SK-N-MC (cell line): ENCODE measurements around the gene GPR155.
"Not testable (repeated sequence)": the region's sequence is repeated elsewhere in the genome, so short reads cannot be mapped to it uniquely, and the experiment has no call there.

Source experiments
- DNase-seq: peaks from one replicate; pipeline ENCODE4 v3.0.0-alpha.2; 2011; ENCODE audit warnings: low read depth, low spot score
- H3K27ac ChIP-seq: fragments of 200-600 bp; sonication (generic); 2 replicates; pipeline ENCODE4 v1.5.1; 2016; ENCODE audit warnings: mixed run types
- H3K36me3 ChIP-seq: fragments of 200-600 bp; sonication (generic); 2 replicates; pipeline ENCODE4 v1.6.1; 2017; ENCODE audit warnings: antibody characterized with exemption, low read length, mixed read lengths; ENCODE audit not compliant: insufficient read depth
- H3K4me3 ChIP-seq: fragments of 200-600 bp; sonication (generic); 2 replicates; pipeline ENCODE4 v1.5.1; 2016
- H3K9ac ChIP-seq: fragments of 200-600 bp; sonication (generic); 2 replicates; pipeline ENCODE4 v1.8.0; 2017; ENCODE audit warnings: mixed run types, mixed read lengths; ENCODE audit not compliant: insufficient read length
- H3K9me3 ChIP-seq: fragments of 200-600 bp; sonication (generic); 2 replicates; pipeline ENCODE4 v1.6.1; 2017; ENCODE audit warnings: low read depth, mild to moderate bottlenecking, antibody characterized with exemption, low read length, moderate library complexity, mixed read lengths
- EZH2 ChIP-seq: fragments of 200-600 bp; sonication (generic); IDR thresholded peaks from one replicate; pipeline ENCODE4 v1.6.1; 2017; ENCODE audit warnings: antibody characterized with exemption
- FOXP2 ChIP-seq: optimal IDR thresholded peaks from 2 replicates; pipeline ENCODE3; 2011; ENCODE audit warnings: mild to moderate bottlenecking, moderate library complexity; ENCODE audit not compliant: insufficient read depth; ENCODE audit errors: extremely low read length, control extremely low read depth
- POLR2AphosphoS5 ChIP-seq: IDR thresholded peaks from 2 replicates; pipeline ENCODE4 v1.6.1; 2012; ENCODE audit warnings: mild to moderate bottlenecking, low read depth, low read length, borderline replicate concordance

The GPR155 gene

GRCh38 chr2:174436351-174436750 lies 50.5 kb downstream of the GPR155 start:
- DNase-seq: no peak
- Histone ChIP-seq H3K36me3 (no peaks in the 10 kb centered on the region), H3K4me3 (no peak overlapping the region), H3K9ac (no peak overlapping the region), H3K27ac (no peak overlapping the region), H3K9me3 (no peaks in the 10 kb centered on the region)
- TF ChIP-seq EZH2: no peak
- TF ChIP-seq POLR2AphosphoS5: no peak
- no peak for TF ChIP-seq FOXP2

GRCh38 chr2:174431902-174432301 lies 54.9 kb downstream of the GPR155 start:
- H3K4me3 ChIP-seq: no peak overlapping the region
- no peak for DNase-seq
- no peaks in the 10 kb centered on the region for H3K9me3 ChIP-seq
- no peak overlapping the region for H3K9ac ChIP-seq
- TF ChIP-seq FOXP2: no peak
- no peak for TF ChIP-seq EZH2
- no peak for TF ChIP-seq POLR2AphosphoS5
- H3K27ac ChIP-seq: no peak overlapping the region
- peaks cover 10% of the 10 kb centered on the region; the same call in 1 of the 2 replicates for H3K36me3 ChIP-seq

- TF ChIP-seq FOXP2 (no peak), POLR2AphosphoS5 (no peak), EZH2 (no peak)
- H3K4me3 ChIP-seq: no peak overlapping the region
- no peak for DNase-seq
- no peaks in the 10 kb centered on the region for H3K9me3 ChIP-seq
- H3K9ac ChIP-seq: no peak overlapping the region
- H3K36me3 ChIP-seq: peaks cover 10% of the 10 kb centered on the region; the same call in 1 of the 2 replicates
- H3K27ac ChIP-seq: no peak overlapping the region
Measured at GRCh38 chr2:174430066-174430465, 56.8 kb downstream of the GPR155 start.

- Histone ChIP-seq H3K9me3 (no peaks in the 10 kb centered on the region), H3K4me3 (no peak overlapping the region), H3K36me3 (peaks cover 10% of the 10 kb centered on the region; the same call in 1 of the 2 replicates), H3K9ac (no peak overlapping the region), H3K27ac (no peak overlapping the region)
- TF ChIP-seq EZH2: no peak
- no peak for TF ChIP-seq FOXP2
- TF ChIP-seq POLR2AphosphoS5: no peak
- no peak for DNase-seq
Measured at GRCh38 chr2:174428214-174428613, 58.6 kb downstream of the GPR155 start.

GRCh38 chr2:174412256-174412655 lies 74.6 kb downstream of the GPR155 start:
- TF ChIP-seq POLR2AphosphoS5 (no peak), FOXP2 (no peak), EZH2 (no peak)
- Histone ChIP-seq H3K27ac (no peak overlapping the region), H3K36me3 (no peaks in the 10 kb centered on the region), H3K9me3 (no peaks in the 10 kb centered on the region), H3K9ac (no peak overlapping the region), H3K4me3 (no peak overlapping the region)
- DNase-seq: no peak

GRCh38 chr2:174410039-174410438 lies 76.8 kb downstream of the GPR155 start:
- not testable (repeated sequence) for H3K9ac ChIP-seq

GRCh38 chr2:174403628-174404027 lies 83.2 kb downstream of the GPR155 start:
- no peak overlapping the region for H3K27ac ChIP-seq
- H3K9me3 ChIP-seq: no peaks in the 10 kb centered on the region
- no peak overlapping the region for H3K9ac ChIP-seq
- H3K4me3 ChIP-seq: no peak overlapping the region
- no peak for DNase-seq
- H3K36me3 ChIP-seq: peaks cover 17% of the 10 kb centered on the region; the same call in 1 of the 2 replicates
- TF ChIP-seq EZH2 (no peak), POLR2AphosphoS5 (no peak), FOXP2 (no peak)

More at GRCh38 chr2:174410039-174410438, 76.8 kb downstream of the GPR155 start:
- not testable (repeated sequence) for H3K36me3 ChIP-seq, H3K4me3 ChIP-seq, H3K27ac ChIP-seq, DNase-seq, H3K9me3 ChIP-seq

- no peak for TF ChIP-seq FOXP2
- no peak for TF ChIP-seq POLR2AphosphoS5
- no peak for TF ChIP-seq EZH2
- peaks cover 17% of the 10 kb centered on the region; the same call in 1 of the 2 replicates for H3K36me3 ChIP-seq
- H3K4me3 ChIP-seq: no peak overlapping the region
- H3K9me3 ChIP-seq: no peaks in the 10 kb centered on the region
- DNase-seq: no peak
- no peak overlapping the region for H3K9ac ChIP-seq
- H3K27ac ChIP-seq: no peak overlapping the region
Measured at GRCh38 chr2:174400853-174401252, 86.0 kb downstream of the GPR155 start.

- DNase-seq: no peak
- no peak overlapping the region for H3K27ac ChIP-seq
- no peak overlapping the region for H3K9ac ChIP-seq
- H3K36me3 ChIP-seq: peaks cover 17% of the 10 kb centered on the region; the same call in 1 of the 2 replicates
- H3K9me3 ChIP-seq: no peaks in the 10 kb centered on the region
- no peak overlapping the region for H3K4me3 ChIP-seq
- no peak for TF ChIP-seq FOXP2
Measured at GRCh38 chr2:174399171-174399570, 87.7 kb downstream of the GPR155 start.
